ENCODE data around the gene RASSF1. TPM values are rescaled to one million over a fixed set of nuclear protein-coding genes. Genes with fewer than 3 reads are reported as not detected.

The RASSF1 gene
- total RNA-seq, 1 donor from 2014 or later = 57.6 TPM

DNA sequence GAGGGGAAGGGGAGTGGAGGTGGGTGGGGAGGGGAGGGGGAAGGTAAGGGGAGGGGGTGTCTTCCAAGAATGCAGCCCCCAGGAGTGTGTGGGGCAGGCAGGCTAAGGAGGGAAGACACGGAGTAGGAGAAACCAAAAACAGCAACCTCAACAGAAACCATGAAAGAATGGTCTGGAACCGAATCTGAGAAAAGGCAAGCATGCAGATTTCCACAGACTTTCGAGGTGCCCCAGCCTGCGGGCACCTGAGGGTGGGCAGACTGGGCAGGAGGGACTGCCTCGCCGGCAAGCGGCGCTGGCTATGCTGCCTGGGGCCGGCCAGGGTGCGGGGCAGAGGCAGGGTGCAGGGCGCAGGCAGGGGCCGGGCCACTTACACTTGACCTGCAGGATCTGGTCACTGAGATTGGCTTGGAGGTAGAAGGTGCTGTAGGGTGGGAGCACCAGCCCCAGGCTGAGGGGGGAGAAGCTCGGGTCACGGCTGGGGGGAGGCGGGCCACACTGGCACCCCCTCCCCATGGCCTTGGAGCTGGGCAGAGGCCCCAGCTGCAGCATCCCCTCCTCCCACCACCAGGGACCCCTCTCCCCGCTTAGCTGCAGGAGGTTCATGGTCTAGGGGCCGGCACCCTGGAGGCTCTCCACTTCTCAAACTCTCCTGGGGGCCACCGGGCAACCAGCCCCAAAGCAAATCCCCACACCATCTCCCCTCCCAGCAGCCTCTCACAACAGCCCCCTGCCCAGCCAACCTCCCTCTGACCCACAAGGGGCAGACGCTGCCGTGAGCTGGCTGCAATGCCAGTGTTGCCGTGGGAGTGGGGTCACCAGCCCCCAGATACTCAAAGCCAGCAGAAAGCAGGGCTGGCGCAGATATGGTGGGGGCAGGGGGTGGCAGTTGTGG, 34.0 kb upstream of the RASSF1 start:
- peaks cover 2% of the 10 kb centered on the region for H3K27me3 Mint-ChIP-seq (ENCODE audit: insufficient read depth)
- H3K27ac Mint-ChIP-seq = no peak overlapping the region
- H3K36me3 Mint-ChIP-seq (ENCODE audit: low read depth) = no peaks in the 10 kb centered on the region
- DNase-seq (ENCODE audit: low spot score) = no peak
- H3K9me3 Mint-ChIP-seq = no peaks in the 10 kb centered on the region
- intact Hi-C loops (cut with micrococcal nuclease) = no loop called here
- no peak overlapping the region for H3K4me3 Mint-ChIP-seq
- no peaks in the 10 kb centered on the region for H3K4me1 Mint-ChIP-seq (ENCODE audit: low read depth)

GRCh38 chr3:50373146-50374051, 32.8 kb upstream of the RASSF1 start:
- no peaks in the 10 kb centered on the region for H3K9me3 Mint-ChIP-seq
- no peaks in the 10 kb centered on the region for H3K36me3 Mint-ChIP-seq (ENCODE audit: low read depth)
- H3K27ac Mint-ChIP-seq = no peak overlapping the region
- no peak overlapping the region for H3K4me3 Mint-ChIP-seq
- intact Hi-C loops (cut with micrococcal nuclease) = no loop called here
- peaks cover 6% of the 10 kb centered on the region for H3K4me1 Mint-ChIP-seq (ENCODE audit: low read depth)
- DNase-seq (ENCODE audit: low spot score) = no peak
- peaks cover 2% of the 10 kb centered on the region for H3K27me3 Mint-ChIP-seq (ENCODE audit: insufficient read depth)

- Mint-ChIP-seq H3K36me3 (ENCODE audit: low read depth) (no peaks in the 10 kb centered on the region), H3K9me3 (no peaks in the 10 kb centered on the region), H3K27ac (no peak overlapping the region), H3K27me3 (ENCODE audit: insufficient read depth) (peaks cover 2% of the 10 kb centered on the region), H3K4me1 (ENCODE audit: low read depth) (peaks cover 6% of the 10 kb centered on the region), H3K4me3 (no peak overlapping the region)
- no peak for DNase-seq (ENCODE audit: low spot score)
- intact Hi-C loops (cut with micrococcal nuclease) = no loop called here
Observed at GRCh38 chr3:50372349-50372748, 31.7 kb upstream of the RASSF1 start.

- Mint-ChIP-seq H3K36me3 (ENCODE audit: low read depth) (no peaks in the 10 kb centered on the region), H3K27me3 (ENCODE audit: insufficient read depth) (peaks cover 2% of the 10 kb centered on the region), H3K9me3 (no peaks in the 10 kb centered on the region), H3K4me3 (no peak overlapping the region), H3K27ac (no peak overlapping the region), H3K4me1 (ENCODE audit: low read depth) (peaks cover 6% of the 10 kb centered on the region)
- no peak for DNase-seq (ENCODE audit: low spot score)
- intact Hi-C loops (cut with micrococcal nuclease) = no loop called here
Observed at GRCh38 chr3:50371133-50371685, 30.6 kb upstream of the RASSF1 start.

- intact Hi-C loops (cut with micrococcal nuclease) = no loop called here
- no peaks in the 10 kb centered on the region for H3K9me3 Mint-ChIP-seq
- H3K4me1 Mint-ChIP-seq (ENCODE audit: low read depth) = peaks cover 9% of the 10 kb centered on the region
- no peak overlapping the region for H3K27ac Mint-ChIP-seq
- peaks cover 2% of the 10 kb centered on the region for H3K27me3 Mint-ChIP-seq (ENCODE audit: insufficient read depth)
- no peaks in the 10 kb centered on the region for H3K36me3 Mint-ChIP-seq (ENCODE audit: low read depth)
- H3K4me3 Mint-ChIP-seq = no peak overlapping the region
- no peak for DNase-seq (ENCODE audit: low spot score)
Observed at GRCh38 chr3:50370594-50370993, 30.0 kb upstream of the RASSF1 start.

DNA sequence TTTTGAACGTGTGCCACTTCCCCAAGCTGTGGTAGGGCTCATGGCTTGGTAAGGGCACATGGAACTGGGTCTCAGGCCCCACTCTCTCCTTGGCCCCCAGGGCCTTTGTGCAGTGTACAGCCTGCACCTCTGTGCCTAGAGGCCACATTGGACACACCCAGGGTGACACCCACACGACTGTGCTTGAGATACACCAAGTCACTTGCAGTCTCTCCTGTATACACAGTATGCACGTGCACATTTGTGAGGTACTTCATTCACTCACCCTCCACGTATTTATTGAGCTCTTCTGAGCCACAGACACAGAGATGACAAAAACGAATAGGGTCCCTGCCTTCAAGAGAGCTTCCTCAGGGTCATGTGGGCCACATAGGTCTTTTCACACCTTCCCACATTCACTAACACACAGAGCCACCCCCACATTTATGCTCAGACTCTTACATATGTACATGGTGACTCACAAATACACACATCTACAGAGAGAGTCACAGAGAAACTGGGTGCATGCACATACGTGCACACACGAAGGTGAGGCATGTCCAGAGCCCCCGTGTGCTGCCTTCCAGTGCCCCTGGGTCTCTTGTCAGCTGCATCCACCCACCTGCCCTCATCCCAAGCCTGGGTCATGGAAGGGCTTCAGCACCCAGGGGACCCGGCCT, 28.5 kb upstream of the RASSF1 start:
- Mint-ChIP-seq H3K4me3 (no peak overlapping the region), H3K27ac (no peak overlapping the region), H3K4me1 (ENCODE audit: low read depth) (peaks cover 13% of the 10 kb centered on the region), H3K27me3 (ENCODE audit: insufficient read depth) (peaks cover 2% of the 10 kb centered on the region), H3K9me3 (no peaks in the 10 kb centered on the region), H3K36me3 (ENCODE audit: low read depth) (no peaks in the 10 kb centered on the region)
- no peak for DNase-seq (ENCODE audit: low spot score)
- intact Hi-C loops (cut with micrococcal nuclease) = loop anchor here (5.0 kb wide), 1 partner anchor 173 kb away; no protein-coding TSS in a partner anchor

- peaks cover 4% of the 10 kb centered on the region for H3K27me3 Mint-ChIP-seq (ENCODE audit: insufficient read depth)
- intact Hi-C loops (cut with micrococcal nuclease) = loop anchor here (1.0 to 5.0 kb wide), 3 partner anchors 15 to 201 kb away; partner anchors contain the start of genes C3orf18, CYB561D2 and NPRL2
- no peaks in the 10 kb centered on the region for H3K9me3 Mint-ChIP-seq
- H3K4me1 Mint-ChIP-seq (ENCODE audit: low read depth) = peaks cover 13% of the 10 kb centered on the region
- H3K4me3 Mint-ChIP-seq = peak overlapping the region; percentile 79
- H3K27ac Mint-ChIP-seq = peak overlapping the region; percentile 70
- DNase-seq (ENCODE audit: low spot score) = no peak
- H3K36me3 Mint-ChIP-seq (ENCODE audit: low read depth) = no peaks in the 10 kb centered on the region
Observed at GRCh38 chr3:50365842-50366220, 25.2 kb upstream of the RASSF1 start.

GRCh38 chr3:50365080-50365841, 24.6 kb upstream of the RASSF1 start:
- intact Hi-C loops (cut with micrococcal nuclease) = loop anchor here (1.0 to 5.0 kb wide), 3 partner anchors 14 to 202 kb away; partner anchors contain the start of genes C3orf18, CYB561D2 and NPRL2
- Mint-ChIP-seq H3K36me3 (ENCODE audit: low read depth) (no peaks in the 10 kb centered on the region), H3K27ac (peak overlapping the region; percentile 70), H3K9me3 (no peaks in the 10 kb centered on the region), H3K4me1 (ENCODE audit: low read depth) (peaks cover 13% of the 10 kb centered on the region), H3K27me3 (ENCODE audit: insufficient read depth) (peaks cover 4% of the 10 kb centered on the region), H3K4me3 (peak overlapping the region; percentile 79)
- peak; percentile 93 for DNase-seq (ENCODE audit: low spot score)

DNA sequence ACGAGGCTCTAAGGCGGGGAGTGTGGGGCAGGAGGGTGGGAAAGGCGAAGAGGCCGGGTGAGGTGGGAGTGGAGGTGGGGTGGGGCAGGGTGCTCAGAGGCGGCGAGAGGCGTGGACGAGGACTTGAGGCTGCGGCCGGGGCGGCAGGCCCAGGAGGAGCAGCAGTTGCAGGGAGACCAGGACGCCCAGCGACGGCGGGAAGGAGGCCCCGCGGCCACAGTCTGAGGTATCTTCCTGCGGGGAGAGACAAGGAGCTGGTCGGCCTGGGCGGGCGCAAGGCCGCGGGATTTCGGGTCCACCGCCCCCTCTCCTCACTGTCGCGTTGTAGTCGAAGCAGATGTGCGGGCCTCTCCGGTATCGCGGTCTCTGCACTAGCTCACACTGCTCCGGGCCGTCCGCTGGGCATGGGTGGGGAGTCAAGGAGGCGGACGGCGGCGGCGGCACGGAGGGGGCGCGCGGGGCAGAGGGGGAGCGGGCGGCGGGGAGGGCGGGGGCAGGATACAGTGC, 24.0 kb upstream of the RASSF1 start:
- peak overlapping the region; percentile 61 for H3K27ac Mint-ChIP-seq
- no peak for DNase-seq (ENCODE audit: low spot score)
- H3K27me3 Mint-ChIP-seq (ENCODE audit: insufficient read depth) = peaks cover 4% of the 10 kb centered on the region
- H3K4me1 Mint-ChIP-seq (ENCODE audit: low read depth) = peaks cover 18% of the 10 kb centered on the region
- no peaks in the 10 kb centered on the region for H3K36me3 Mint-ChIP-seq (ENCODE audit: low read depth)
- intact Hi-C loops (cut with micrococcal nuclease) = loop anchor here (1.0 to 5.0 kb wide), 3 partner anchors 14 to 203 kb away; partner anchors contain the start of genes C3orf18, CYB561D2 and NPRL2
- no peaks in the 10 kb centered on the region for H3K9me3 Mint-ChIP-seq
- peak overlapping the region; percentile 69 for H3K4me3 Mint-ChIP-seq

GRCh38 chr3:50359760-50360110, 19.1 kb upstream of the RASSF1 start:
- no peak for DNase-seq (ENCODE audit: low spot score)

GRCh38 chr3:50358911-50359759, 18.5 kb upstream of the RASSF1 start, which contains the start of gene TMEM115:
TSS of gene TMEM115 (minus strand) at chr3:50359521. CDS start at chr3:50359063, 458 bp downstream.
- H3K4me3 Mint-ChIP-seq = peak within 1 kb of the TSS; percentile 99
- H3K27me3 Mint-ChIP-seq (ENCODE audit: insufficient read depth) = peaks cover 4% of the 10 kb centered on the region
- no peaks in the 10 kb centered on the region for H3K9me3 Mint-ChIP-seq
- peak; percentile 95 for DNase-seq (ENCODE audit: low spot score)
- peak within 1 kb of the TSS; percentile 96 for H3K27ac Mint-ChIP-seq
- H3K36me3 Mint-ChIP-seq (ENCODE audit: low read depth) = peaks cover 15% of the 10 kb centered on the region
- H3K4me1 Mint-ChIP-seq (ENCODE audit: low read depth) = peaks cover 43% of the 10 kb centered on the region
- intact Hi-C loops (cut with micrococcal nuclease) = loop anchor here (1.0 to 10.0 kb wide), 12 partner anchors 8 to 1696 kb away; partner anchors contain the start of genes C3orf18, CISH, DCAF1 and DUSP7

More at GRCh38 chr3:50359760-50360110, 19.1 kb upstream of the RASSF1 start:
- peak overlapping the region; percentile 96 for H3K27ac Mint-ChIP-seq
- H3K4me1 Mint-ChIP-seq (ENCODE audit: low read depth) = peaks cover 40% of the 10 kb centered on the region
- H3K27me3 Mint-ChIP-seq (ENCODE audit: insufficient read depth) = peaks cover 4% of the 10 kb centered on the region
- peaks cover 10% of the 10 kb centered on the region for H3K36me3 Mint-ChIP-seq (ENCODE audit: low read depth)
- peak overlapping the region; percentile 99 for H3K4me3 Mint-ChIP-seq
- intact Hi-C loops (cut with micrococcal nuclease) = loop anchor here (1.0 to 10.0 kb wide), 12 partner anchors 8 to 1695 kb away; partner anchors contain the start of genes C3orf18, CISH, DCAF1 and DUSP7
- no peaks in the 10 kb centered on the region for H3K9me3 Mint-ChIP-seq

All from activated T-helper 1 cell treated with anti-CD3 and anti-CD28 coated beads, Interleukin-12 subunit alpha, Interleukin-12 subunit beta, Interleukin-2, Interleukin-4 antibody, amounts not matched to agents 30 ng/mL and 10 ng/mL and 1 ng/mL, durations not matched to agents 14 hours and 24 hours and 36 hours (primary cell).